ENCODE measurements around the gene NLGN3. TPM values are rescaled to one million over a fixed set of nuclear protein-coding genes. Genes with fewer than 3 reads are reported as not detected.

The NLGN3 gene
- total RNA-seq, 4 donors from 2014 or later = 0.21 to 0.52 (median 0.43) TPM

- TF ChIP-seq CTCF (IDR thresholded peaks at IDR 0.05) (no peak), POLR2A (IDR thresholded peaks at IDR 0.05) (no peak)
- 41 to 53% methylated on average over 2 of the region's 2 CpGs for WGBS, 2 donors
- intact Hi-C loops (cut with DNase I; ENCODE audit: low total_unique reads) = no loop called here
Measured at GRCh38 chrX:71182871-71183270, 38.2 kb downstream of the NLGN3 start.

GRCh38 chrX:71183341-71183740, 38.7 kb downstream of the NLGN3 start:
- intact Hi-C loops (cut with DNase I; ENCODE audit: low total_unique reads) = no loop called here
- no peak overlapping the region for H3K4me3 ChIP-seq (ENCODE audit: low read depth, poor library complexity, severe bottlenecking)
- 69 to 81% methylated on average over 6 of the region's 6 CpGs for WGBS, 2 donors
- no peak for DNase-seq (ENCODE audit: low spot score in 2 of 2)
- TF ChIP-seq CTCF (IDR thresholded peaks at IDR 0.05) = no peak
- no peak for TF ChIP-seq POLR2A (IDR thresholded peaks at IDR 0.05)

More at GRCh38 chrX:71182871-71183270, 38.2 kb downstream of the NLGN3 start:
- DNase-seq (ENCODE audit: low spot score in 2 of 2) = no peak
- H3K4me3 ChIP-seq (ENCODE audit: low read depth, poor library complexity, severe bottlenecking) = no peak overlapping the region

GRCh38 chrX:71184092-71184491, 39.5 kb downstream of the NLGN3 start:
- H3K4me3 ChIP-seq (ENCODE audit: low read depth, poor library complexity, severe bottlenecking) = no peak overlapping the region
- intact Hi-C loops (cut with DNase I; ENCODE audit: low total_unique reads) = no loop called here
- DNase-seq (ENCODE audit: low spot score in 2 of 2) = no peak
- 53 to 60% methylated on average over 5 of the region's 5 CpGs for WGBS, 2 donors
- TF ChIP-seq CTCF (IDR thresholded peaks at IDR 0.05) (no peak), POLR2A (IDR thresholded peaks at IDR 0.05) (no peak)

- no peak for DNase-seq (ENCODE audit: low spot score in 2 of 2)
- intact Hi-C loops (cut with DNase I; ENCODE audit: low total_unique reads) = no loop called here
- 65 to 66% methylated on average over 4 of the region's 4 CpGs for WGBS, 2 donors
- TF ChIP-seq CTCF (IDR thresholded peaks at IDR 0.05) (no peak), POLR2A (IDR thresholded peaks at IDR 0.05) (no peak)
- H3K4me3 ChIP-seq (ENCODE audit: low read depth, poor library complexity, severe bottlenecking) = no peak overlapping the region
Measured at GRCh38 chrX:71184803-71185495, 40.3 kb downstream of the NLGN3 start.

- TF ChIP-seq POLR2A (IDR thresholded peaks at IDR 0.05) (no peak), CTCF (IDR thresholded peaks at IDR 0.05) (no peak)
- intact Hi-C loops (cut with DNase I; ENCODE audit: low total_unique reads) = no loop called here
- no peak overlapping the region for H3K4me3 ChIP-seq (ENCODE audit: low read depth, poor library complexity, severe bottlenecking)
- DNase-seq (ENCODE audit: low spot score in 2 of 2) = no peak
Measured at GRCh38 chrX:71191248-71191647, 46.6 kb downstream of the NLGN3 start.

Data from lower leg skin (tissue), 4 donors.